Glomerular visceral epithelial cell (primary cell): Measurements from ENCODE around the gene CIDEA.
A peak's percentile ranks its signal among the peaks of the same experiment; 100 is the strongest.
"Not testable (repeated sequence)": the region's sequence is repeated elsewhere in the genome, so short reads cannot be mapped to it uniquely, and the experiment has no call there.

Experiments used
- DNase-seq: peaks from one replicate; pipeline ENCODE4 v3.0.0-alpha.2; 2016; ENCODE audit errors: extremely low spot score

The CIDEA gene

DNA sequence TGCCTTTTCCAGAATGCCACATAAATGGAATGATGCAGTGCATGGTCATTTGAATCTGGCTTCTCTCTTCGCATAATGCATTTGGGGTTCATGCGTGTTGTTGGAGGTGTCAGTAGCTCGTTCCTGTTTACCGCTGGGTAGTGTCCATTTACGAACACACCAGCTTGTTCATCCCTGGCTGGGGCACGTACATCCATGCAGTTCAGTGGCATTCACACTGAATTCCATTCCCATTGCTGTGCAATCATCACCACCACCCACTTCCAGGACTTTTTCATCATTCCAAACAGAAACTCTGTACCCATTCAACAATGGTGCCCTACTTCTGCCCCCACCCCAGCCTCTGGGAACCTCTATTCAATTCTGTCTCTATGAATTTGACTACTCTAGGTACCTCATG is 14.7 kb upstream of the CIDEA start:
- no peak for DNase-seq

DNA sequence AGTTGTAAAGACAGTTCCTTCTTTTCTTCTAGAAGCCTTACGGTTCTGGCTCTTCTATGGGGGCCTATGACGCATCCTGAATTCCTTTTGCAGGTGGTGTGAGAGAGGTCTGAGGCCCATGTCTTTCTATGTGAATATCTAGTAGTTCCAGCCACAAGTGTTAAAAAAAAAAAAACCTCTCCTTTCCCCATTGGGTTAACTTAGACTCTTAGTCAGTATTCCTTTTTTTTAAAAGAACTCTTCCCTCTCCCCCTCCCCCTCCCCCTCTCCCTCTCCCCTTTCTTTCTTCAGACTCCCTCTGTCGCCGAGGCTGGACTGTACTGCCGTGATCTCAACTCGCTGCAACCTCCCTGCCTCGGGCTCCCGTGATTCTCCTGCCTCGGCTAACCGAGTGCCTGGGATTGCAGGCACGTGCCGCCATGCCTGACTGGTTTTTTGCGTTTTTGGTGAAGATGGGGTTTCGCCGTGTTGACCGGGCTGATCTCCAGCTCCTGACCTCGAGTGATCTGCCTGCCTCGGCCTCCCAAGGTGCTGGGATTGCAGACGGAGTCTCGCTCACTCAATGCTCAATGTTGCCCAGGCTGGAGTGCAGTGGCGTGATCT is 11.4 kb upstream of the CIDEA start:
- DNase-seq, result no peak

DNA sequence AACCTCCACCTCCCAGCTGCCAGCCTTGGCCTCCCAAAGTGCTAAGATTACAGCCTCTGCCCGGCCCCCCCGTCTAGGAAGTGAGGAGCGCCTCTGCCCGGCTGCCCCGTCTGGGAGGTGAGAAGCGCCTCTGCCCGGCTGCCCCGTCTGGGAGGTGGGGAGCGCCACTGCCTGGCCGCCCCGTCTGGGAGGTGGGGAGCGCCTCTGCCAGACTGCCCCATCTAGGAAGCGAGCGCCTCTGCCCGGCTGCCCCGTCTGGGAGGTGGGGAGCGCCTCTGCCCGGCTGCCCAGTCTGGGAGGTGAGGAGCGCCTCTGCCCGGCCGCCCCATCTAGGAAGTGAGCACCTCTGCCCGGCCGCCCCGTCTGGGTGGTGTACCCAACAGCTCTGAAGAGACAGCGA is 10.9 kb upstream of the CIDEA start:
- not testable (repeated sequence) for DNase-seq

DNA sequence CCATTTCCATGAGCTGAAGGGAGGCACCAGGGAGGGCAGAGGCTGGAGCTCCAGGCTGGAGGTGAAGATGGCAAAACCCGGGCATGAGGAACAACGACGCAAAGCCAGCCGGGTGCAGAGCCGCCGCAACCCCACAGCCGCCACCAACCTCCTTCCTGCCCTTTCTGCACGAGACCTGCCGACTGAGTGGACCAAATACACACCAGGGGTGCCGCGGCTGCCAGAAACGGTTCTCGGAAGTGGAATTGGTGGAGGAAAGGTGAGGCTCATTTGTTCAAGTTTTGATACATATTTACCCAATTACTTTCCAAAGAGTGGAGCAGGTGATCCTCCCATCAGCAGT is 8.4 kb upstream of the CIDEA start:
- DNase-seq, result no peak

DNA sequence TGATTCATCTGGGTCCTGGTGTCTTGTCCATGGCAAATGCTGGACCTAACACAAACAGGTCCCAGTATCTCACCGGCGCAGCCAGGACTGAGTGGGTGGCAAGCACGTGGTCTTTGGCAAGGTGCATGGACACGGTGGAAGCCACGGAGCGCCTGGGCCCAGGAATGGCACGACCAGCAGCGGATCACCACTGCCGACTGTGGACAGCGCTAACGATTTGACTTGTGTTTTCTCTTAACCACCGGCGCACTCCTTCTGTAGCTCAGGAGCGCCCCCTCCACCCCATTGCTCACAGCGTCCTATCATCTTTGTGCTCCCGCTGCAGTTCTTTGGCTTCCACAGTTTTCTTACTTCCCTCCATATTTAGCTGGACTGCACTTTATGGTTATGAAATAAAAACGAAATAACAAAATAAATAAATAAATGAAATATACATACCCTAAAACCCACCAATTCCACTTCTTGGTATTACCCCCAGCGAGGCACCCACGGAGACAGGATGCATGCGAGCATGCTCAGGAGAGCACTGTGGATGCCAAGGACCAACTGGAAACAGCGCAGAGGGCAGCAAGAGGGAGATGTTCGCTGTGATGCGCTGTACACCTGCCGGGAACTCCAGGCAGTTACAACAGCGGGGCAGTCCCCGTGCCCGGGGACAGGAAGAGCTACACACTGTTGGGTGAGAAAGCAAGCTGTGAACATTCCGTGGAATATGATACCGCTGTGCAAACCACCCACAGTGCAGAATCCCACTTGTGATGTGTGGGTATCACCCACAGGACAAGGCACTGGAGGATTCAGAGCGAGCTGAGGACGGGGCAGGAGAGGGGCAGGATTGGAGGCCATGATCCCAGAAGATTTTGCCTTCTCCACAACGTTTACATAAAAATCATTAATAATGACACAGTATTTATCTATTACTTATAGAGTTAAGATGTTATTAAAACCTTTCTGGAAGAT is 7.0 kb upstream of the CIDEA start:
- no peak for DNase-seq

DNA sequence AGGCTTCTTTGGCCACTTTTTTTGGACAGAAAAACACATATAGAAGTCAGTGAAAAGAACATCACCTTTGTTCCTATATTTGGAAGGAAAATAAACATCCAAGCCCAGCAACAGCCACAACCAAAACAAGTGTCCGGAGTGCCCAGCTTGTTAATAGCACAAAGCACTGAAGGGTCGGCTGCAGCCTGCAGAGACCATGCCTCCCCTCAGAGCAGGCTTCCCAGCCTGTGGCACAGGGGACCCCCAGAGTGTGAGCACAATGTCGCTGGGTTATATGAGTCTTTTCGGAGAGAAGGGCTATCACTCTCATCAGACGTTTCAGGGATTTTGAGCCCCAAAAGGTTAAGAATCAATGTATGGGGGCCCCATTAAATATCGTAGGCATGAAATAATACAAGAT is 6.2 kb upstream of the CIDEA start:
- DNase-seq, result no peak

DNA sequence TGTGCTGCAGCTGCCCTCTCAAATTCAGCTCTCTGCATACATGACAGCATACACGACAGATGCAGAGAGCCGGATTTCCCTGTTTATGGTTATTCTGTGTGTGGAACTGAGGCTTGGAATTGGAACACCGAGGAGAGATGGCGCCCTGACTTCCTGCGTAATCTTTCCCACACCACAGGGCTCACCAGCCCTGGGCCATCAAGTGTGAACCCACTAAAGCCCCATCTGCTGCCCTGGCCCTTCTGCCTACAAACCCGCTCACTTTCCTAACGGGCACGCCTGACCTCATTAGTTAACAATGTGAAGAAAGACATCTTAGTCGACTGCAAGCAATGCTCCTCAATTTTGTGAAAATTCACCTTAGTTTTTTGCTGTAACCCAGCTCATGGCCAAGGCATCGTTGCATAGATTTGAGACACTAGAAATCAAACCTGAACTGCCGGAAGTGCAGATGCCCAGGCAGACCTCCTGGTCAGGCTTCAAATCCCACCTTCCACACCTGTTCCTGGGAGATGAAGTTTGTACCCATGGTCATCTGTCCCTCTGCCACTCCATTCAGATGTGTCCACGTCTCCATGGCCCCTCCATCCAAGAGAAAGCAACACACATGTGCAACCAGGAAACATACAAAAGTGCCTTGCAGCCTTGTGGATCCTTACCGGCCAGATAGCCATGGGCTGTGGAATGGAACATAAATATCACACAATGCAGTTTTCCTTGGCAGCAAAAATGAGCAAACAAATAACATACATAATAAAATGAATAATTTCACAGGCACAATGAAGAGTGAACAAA is 5.0 kb upstream of the CIDEA start:
- no peak for DNase-seq

DNA sequence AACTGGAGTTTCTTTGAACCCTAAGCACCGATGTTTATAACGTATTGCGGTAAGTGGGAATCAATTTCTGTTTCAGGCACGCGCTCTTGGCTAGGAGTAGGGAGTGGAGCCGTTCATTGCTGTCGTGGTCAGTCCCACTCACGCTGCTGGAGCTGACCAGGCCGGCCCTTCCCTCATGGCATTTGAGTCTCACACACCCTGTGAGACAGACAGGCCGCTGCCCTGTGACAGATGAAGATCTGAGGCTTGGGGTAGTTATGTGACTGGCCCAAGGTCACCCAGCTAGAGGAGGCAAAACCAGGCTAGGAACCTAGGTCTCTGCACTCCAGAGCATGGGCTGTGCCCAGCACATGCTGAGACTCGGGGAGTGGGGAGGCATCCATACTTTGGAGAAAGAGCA is 2.9 kb upstream of the CIDEA start:
- DNase-seq, result no peak

DNA sequence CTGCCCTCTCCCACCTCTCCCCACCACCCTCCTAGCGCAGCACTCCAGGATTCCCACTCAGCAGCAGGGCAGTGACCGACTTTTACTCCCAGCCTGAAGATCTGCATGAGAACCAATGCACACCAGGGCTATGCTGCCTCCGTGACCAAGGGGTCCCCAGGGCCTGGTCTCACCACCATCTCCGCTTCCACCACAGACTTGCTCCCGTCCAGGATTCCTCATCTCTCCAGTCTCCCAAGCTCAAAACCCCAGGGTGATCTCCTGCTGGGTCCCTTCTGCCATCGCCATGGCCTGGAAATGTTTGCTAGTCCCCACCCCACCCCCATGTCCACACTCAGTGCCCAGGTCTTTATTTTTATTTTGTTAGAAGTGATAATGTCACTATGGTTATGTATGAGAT is 2.1 kb upstream of the CIDEA start:
- no peak for DNase-seq

DNA sequence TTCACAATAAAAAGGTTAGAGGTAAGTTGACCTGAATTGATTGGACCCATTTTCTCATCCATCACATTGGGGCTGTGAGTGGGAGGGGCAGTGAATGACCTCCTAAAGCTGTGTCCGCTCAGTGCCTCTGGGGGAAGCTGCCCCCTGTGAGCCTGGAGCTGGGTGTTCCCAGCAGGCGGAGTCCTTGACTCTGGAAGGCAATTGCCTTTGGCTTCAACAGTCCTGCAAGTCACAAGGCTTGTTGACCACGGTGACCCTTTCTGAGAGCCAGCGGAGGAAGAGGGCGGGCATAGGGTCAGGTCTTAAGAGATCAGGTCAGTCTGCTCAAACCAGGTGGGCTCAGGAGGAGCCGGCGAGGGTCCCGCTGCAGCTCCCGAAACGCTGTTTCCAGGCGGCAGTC is 1.1 kb upstream of the CIDEA start:
- DNase-seq, result no peak

DNA sequence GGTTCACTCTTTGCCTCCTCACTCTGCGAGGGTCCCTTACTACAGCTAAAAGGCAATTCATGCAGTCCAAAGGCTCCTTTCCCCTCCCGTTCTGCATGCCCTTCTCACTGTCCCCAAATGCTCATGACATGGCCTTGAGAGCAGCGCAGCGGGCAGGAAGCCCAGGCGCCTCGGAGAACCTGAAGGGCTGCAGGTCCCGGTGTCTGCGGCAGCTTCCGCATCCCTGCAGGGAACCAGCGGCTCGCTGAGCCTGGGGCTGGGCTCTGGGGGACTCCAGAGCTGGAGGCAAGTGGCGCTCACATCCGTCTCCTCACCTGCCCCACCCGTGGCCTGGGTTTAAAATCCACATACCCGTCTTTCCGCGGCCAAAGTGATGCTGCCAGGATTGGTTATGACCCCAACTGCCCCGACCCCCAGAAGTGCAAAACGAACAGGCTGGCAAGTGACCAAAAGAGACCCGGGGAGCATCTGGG is 462 bp upstream of the CIDEA start:
- DNase-seq, result no peak

DNA sequence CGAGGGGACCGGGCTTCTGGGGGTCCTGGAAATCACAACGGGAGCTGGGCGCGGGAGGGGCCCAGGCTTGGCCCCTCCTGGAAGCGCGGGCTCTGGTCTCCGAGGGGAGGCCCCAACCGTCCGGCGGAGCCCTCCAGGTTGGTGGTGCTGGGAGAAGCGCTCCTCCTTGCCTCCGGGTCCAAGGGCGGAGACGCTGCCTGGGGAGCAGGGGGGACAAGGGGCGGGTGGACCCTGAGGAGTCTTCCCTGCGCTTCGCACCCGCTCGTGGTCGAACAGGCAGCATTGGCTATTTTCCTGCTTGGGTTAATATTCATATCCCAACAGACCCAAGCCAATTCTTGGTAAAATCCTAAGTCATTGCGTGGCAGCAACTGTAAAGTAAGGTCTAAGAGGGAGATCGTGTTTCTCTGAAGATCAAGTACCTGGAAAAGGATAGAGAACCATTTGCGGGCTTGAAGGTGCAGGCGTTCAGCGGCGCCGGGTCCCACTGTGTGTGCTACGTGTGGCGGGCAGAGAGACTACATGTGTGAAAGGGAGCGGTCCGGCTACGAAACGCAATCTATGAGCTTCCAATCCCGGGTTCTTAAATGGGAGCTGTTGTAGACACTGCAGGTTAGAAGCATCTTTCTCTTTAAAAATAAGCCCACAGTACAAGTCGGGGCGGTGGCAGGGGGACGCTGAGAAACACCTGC is 805 bp downstream of the CIDEA start:
- DNase-seq, result no peak

DNA sequence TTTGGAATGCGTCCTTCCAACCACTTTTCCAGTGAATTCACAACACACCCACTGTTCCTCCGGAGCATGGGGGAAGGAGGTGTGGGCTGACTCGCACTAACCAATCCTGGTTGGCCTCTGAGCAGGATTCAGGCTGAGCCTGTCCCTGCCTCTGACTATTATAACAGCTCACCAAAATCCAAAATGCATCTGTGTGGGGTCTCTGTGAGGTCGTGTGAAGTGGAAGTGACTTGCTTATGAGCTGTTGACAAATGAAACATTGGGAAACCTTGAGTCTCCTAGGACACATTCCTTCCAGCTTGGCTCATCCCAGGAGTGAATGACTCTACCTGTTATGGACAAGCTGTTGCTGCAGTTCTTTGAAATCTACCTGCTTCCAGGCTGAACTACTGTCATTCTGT is 1.5 kb downstream of the CIDEA start:
- no peak for DNase-seq

DNA sequence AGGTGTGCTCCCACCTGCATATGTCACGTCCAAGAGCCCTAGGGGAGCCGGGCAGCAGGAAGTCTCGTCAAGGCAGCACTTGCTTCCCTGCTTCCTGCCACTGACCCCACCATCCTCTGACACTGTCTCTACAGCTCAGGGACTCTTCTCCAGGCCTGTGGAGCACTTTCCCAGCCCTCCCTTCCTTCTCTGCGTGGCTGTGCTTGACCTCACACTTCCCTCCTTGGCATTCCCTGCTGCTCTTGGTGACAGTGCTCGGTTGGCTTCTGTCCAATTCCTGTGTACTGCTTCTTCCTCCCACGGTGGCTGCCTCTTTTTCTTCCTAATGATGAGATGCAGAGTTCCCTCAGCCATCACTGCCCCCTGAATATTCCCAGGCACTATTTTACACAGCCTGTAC is 2.8 kb downstream of the CIDEA start:
- no peak for DNase-seq

DNA sequence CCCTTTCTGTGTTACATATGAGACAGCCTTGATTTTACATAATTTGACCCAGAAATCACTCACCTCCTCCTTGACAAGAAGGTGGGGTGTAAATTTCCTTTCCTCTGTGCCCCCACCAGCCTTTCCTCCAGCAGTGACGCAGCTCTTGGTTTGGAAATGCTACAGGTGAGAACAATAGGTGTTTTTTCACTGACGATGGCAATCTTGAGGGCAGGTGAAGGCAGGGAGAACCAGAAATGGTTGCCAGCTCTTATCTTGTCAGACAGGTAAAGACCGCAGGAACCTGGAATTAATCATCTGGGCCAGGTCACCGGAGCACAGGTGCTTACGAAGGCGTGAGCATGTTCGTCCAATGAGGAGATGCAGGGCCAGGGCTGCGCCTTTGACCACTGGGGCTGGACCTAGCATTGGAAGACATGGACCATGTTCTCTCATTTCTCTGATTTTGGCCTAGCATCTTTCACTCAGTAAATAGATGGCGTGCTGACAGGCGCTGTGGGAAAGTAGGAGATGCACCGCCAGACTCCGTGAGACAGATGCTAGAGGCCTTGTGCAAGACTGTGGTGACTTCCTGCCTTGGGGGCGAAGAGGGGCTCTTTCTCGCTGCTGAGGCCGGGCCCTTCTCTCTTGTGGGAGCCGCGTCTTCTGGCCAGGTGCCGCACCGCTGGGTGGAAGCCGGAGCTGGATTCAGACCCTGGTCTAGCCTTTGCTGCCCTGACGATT is 4.0 kb downstream of the CIDEA start:
- no peak for DNase-seq

DNA sequence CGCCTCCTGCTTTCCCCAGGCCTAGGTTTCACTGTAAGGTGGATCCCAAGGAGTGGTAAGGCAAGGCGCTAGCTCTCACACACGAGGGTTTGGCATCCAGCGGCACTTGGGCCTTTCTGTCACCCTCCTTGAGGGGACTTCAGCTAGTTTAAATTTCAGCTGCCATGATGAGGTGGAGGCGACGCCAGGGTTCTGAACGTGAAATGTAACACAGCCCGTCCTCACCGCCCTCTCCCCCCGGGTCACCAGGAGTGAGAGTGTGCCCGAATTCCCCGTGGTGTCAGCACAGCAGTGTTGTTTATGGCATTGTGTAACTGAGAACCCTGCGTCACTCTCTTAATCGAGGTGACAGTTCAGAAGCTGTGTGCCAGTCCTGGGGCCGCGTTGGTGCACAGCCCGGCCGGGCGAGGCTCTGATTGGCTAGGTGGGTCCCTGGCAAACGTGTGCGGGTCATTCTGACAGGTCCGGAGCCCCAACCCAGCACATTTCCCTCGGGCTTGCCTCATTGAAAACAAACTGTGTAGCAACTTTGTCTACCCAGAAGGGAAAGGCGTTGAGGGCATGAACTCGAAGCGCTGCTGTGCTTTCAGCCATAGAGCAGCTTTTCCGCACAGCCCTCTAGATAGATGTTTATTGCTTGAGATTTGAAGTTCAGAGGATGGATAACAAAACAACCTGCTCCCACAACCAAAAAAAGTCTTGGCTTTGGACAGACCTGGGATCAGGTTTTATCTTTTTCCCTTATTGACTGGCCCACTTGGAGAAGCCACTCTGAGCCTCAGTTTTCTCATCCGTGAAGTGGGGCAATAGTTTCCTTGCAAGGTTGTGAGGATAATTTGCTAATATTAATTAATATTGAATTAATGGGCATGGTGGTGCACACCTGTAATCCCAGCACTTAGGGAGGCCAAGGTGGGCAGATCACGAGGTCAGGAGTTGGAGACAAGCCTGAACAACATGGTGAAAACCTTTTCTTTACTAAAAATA is 4.9 kb downstream of the CIDEA start:
- no peak for DNase-seq

DNA sequence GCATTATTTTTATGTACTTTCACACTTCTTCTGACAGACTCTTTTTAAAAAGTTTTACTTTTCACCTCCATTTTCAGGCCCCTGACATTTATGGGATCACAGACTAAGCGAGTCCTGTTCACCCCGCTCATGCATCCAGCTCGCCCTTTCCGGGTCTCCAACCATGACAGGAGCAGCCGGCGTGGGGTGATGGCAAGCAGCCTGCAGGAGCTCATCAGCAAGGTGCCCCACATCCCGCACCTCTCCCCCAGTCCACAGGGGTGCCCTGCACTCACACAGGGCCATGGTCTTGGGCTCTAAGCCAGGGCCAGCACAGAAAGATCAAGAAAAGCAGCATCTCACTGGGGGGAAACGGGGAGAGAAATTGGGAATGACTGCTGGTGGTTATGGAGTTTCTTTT is 8.6 kb downstream of the CIDEA start:
- DNase-seq, result no peak

DNA sequence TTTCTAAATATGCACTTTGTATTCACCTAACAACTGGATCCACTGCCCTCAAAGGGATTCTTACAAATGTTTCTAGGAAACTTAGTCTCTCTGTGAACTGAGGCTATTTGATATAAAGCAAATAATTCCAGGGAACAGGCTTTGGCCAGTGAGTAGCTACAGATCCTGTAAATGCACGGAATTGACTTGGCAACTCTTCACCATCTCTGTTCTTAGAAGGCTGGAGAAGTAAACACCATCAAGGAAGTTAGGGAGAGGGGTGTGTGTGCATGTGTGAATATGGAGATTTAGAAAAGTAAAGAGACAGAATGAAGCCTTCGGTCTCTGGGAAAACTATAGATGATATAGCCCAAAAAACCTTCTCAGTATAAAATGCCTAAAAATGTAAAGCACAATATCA is 10.7 kb downstream of the CIDEA start:
- no peak for DNase-seq

DNA sequence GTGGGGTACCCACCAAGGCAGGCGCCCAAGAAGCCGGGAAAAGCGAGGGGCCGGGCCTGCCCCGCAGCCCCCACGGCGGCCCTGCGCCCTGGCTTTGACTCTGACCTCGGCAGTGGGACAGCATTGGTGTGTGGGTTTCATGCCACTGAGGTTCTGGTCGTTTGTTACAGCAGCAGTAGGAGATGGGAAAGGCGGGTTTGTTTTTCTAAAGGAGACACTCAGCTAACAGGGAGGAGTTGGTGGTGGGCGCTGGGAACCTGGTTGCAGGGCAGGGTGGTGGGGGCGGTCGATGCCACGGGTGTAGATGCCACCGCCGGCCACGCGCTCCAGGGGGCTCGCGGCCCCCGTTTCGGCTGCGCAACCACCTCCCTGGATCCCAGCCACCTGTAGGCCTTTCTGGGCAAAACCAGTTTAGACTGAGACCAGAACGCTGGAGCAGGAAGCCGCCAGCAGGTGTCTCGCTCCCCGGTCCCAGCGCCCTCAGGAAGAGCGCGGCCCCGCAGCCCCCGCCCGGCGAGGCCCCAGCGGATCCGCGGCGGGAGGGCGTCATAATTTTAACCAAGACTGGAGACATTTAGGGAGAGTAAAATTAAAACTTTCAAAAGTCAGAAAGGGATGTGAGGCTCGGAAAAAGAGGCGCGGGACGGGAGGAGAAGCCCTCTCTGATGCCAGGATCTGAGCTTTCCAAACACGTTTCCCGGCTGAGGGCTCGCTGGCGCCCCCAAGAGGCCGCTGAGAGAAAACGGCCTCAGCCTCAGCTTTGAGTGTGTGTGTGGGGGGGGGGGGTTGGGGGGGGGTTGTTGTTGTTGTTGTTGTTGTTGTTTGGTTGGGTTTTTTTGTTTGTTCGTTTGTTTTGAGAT is 17.4 kb downstream of the CIDEA start:
- peak; percentile 85 for DNase-seq
